Loucy (cell line): ENCODE data around the gene LRRC73.

ENCODE experiments used
- EZH2phosphoT487 ChIP-seq: fragments of 200-600 bp; IDR thresholded peaks from 2 replicates; pipeline ENCODE4 v1.6.1; 2018; ENCODE audit warnings: antibody characterized with exemption, mild to moderate bottlenecking, moderate library complexity, borderline replicate concordance
- TF ChIP-seq, protein P1 (sequence below): fragments of 200-600 bp; sonication (generic); conservative IDR thresholded peaks from 2 replicates; pipeline ENCODE4 v1.5.1; 2014; ENCODE audit warnings: mild to moderate bottlenecking, antibody characterized with exemption, low read length

DNA sequence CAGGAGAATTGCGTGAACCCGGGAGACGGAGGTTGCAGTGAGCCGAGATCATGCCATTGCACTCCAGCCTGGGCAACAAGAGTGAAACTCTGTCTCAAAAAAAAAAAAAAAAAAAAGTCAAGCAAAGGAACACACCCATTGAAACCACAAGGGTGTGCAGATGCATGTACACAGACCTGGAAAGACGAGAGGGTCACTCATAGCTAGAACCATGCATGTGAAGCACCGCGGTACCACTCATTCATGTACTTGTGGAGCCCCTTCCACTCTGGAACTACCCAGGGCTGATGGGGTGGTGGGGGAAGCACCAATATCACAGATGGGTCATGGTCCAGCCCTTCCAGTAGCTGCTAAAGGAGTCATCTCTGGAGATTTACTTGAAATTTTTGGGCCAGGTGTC, 40.2 kb downstream of the LRRC73 start:
- TF ChIP-seq, protein P1, sequence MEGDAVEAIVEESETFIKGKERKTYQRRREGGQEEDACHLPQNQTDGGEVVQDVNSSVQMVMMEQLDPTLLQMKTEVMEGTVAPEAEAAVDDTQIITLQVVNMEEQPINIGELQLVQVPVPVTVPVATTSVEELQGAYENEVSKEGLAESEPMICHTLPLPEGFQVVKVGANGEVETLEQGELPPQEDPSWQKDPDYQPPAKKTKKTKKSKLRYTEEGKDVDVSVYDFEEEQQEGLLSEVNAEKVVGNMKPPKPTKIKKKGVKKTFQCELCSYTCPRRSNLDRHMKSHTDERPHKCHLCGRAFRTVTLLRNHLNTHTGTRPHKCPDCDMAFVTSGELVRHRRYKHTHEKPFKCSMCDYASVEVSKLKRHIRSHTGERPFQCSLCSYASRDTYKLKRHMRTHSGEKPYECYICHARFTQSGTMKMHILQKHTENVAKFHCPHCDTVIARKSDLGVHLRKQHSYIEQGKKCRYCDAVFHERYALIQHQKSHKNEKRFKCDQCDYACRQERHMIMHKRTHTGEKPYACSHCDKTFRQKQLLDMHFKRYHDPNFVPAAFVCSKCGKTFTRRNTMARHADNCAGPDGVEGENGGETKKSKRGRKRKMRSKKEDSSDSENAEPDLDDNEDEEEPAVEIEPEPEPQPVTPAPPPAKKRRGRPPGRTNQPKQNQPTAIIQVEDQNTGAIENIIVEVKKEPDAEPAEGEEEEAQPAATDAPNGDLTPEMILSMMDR = no peak
- TF ChIP-seq EZH2phosphoT487 = no peak
